GM19025 (cell line): Measurements from ENCODE around the gene COA7.
"Not testable (repeated sequence)": the region's sequence is repeated elsewhere in the genome, so short reads cannot be mapped to it uniquely, and the experiment has no call there.

ENCODE experiments used
- ATAC-seq: cut with Tn5 transposase; IDR thresholded peaks from one replicate; pipeline ENCODE4 v1.9.1; 2021; ENCODE audit warnings: mild to moderate bottlenecking, low read depth, moderate library complexity; ENCODE audit not compliant: unreplicated experiment

COA7 gene

GRCh38 chr1:52706941-52707926, 9.1 kb upstream of the COA7 start:
- ATAC-seq, result no peak

DNA sequence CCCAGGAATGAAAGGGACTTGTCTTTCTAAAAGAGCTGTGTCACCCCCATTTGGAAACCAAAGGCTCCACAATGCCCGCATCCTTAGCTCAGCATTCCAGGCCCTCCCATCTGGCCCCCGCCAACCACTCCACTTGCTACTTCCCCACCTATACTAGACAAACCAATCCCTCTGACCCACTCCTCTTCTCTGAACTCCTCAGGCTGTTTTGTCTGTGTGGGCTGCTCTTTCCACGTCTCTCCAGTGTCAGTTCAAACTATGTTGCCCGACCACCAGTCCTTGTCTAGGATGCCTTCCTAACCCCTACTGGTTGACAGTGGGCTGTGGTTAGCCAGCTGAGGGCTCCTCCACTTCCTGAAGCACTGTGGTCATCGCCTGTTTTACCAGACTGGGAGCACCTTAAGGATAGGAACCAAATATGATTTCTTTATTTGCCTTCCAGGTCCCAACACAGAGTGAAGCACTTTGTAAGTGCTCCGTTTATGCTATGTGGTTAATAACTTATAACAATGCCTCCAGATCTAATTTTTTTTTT, 8.1 kb upstream of the COA7 start:
- no peak for ATAC-seq

GRCh38 chr1:52702886-52703787, 5.0 kb upstream of the COA7 start:
- ATAC-seq, result peak; percentile 86

DNA sequence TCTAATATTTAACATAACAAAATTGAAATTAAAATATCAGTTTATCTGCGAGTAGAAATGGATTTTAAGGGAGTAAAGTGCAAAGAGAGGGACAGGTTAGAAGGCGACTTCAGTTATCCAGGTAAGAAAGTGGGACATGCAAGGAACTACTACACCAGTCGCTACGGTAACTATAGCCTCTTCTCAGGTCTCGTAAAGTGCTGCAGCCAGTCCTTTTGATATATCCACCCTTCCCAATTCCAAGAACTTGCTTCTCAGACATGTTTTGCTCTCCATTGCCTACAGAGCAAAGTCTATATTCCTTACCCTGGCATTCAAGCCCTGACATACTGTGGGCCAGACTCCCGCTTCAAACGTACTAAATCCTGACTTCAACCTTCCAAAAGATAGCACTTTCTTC, 2.5 kb downstream of the COA7 start:
- no peak for ATAC-seq

DNA sequence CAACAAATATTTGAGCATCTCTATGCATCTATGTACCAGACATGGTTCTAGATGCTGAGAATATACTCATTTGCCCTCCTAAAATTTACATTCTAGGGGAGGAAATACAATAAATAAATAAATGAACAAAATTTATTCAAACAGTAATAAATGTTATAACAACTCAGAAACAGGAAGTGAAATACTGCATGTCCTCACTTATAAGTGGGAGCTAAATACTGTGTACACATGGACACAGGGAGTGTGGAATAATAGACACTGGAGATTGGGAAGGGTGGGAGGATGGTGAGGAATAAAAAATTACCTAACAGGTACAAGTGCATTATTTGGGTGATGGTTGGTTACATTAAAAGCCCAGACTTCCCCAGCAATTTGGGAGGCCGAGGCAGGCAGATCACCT, 4.3 kb downstream of the COA7 start:
- ATAC-seq, result no peak

DNA sequence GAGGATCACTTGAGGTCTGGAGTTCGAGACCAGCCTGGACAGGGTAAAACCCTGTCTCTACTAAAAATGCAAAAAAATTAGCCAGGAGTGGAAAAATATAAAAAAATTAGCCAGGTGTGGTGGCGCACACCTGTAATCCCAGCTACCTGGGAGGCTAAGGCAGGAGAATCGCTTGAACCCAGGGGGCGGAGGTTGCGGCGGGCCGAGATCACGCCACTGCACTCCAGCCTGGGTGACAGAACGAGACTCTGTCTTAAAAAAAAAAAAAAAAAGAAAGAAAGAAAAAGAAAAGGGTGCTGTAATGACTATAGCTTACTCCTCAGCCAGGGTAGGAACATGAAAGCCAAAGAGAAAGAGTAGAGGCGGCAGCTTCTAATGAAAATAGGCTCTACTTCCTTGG, 4.8 kb downstream of the COA7 start:
- ATAC-seq, result not testable (repeated sequence)

DNA sequence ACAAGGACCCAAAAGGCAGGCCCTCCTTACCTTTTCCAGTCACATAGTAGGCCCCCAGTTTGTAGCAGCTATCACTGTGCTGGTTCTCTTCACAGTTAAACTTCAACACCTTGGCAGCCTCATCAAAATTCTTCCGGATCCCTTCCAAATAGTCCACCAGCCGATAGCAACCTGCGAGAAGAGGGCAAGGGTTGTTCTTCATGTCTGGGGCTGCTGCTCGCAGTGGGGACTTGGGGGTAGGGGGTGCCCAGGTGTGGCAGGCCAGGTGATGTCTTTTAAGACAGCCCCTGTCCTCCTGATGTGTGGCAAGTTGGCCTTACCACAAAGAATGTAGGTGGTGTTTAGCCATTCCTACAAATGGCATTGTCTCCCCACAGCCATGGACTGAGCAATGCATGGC, 5.5 kb downstream of the COA7 start:
- no peak for ATAC-seq

DNA sequence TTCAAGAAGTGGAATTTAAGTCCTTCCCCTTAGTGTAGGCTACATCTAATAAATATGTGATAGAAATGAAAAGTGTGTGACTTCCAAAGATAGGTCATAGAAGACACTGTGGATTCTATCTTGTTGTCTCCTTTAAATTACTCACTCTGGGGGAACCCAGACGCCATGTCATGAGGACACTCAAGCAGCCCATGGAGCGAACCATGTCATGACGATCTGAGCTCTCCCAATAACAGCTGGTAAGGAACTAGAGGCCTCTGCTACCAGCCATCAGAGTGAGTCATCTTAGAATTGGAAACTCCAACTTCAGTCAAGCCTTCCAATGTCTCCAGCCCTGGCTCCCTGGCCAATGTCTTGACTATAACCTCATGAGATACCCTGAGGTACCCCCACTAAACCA, 6.3 kb downstream of the COA7 start:
- no peak for ATAC-seq

- ATAC-seq, result no peak
These were observed 11.3 kb downstream of the COA7 start for GRCh38 chr1:52686830-52687229.

DNA sequence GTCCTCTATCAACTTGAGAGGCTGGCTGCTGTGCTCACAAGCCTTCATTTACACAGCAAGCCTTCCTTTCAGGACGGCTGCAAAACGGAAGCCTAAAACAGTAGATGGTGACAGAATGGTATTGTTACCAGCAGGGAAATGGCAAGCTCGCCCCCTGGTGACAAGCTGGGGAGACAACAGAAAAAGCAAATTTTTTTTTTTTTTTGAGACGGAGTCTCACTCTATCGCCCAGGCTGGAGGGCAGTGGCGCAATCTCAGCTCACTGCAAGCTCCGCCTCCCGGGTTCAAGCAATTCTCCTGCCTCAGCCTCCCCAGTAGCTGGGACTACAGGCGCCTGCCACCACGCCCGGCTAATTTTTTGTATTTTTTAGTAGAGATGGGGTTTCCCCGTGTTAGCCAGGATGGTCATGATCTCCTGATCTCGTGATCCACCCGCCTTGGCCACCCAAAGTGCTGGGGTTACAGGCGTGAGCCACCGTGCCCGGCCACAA, 11.8 kb downstream of the COA7 start:
- ATAC-seq, result peak; percentile 64

DNA sequence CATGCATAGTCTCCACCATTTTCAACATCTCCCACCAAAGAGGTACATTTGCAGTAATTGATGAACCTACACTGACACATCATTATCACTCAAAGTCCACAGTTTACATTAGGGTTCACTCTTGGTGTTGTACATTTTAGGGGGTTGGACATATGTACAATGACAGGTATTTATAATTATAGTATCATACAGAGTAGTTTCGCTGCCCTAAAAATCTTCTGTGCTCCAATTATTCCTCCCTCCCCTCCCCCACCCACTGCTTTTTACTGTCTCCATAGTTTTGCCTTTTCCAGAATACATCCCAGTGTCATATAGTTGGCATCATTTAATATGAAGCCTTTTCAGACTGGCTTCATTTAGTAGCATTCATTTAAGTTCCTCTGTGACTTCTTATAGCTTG, 13.6 kb downstream of the COA7 start:
- ATAC-seq, result no peak

DNA sequence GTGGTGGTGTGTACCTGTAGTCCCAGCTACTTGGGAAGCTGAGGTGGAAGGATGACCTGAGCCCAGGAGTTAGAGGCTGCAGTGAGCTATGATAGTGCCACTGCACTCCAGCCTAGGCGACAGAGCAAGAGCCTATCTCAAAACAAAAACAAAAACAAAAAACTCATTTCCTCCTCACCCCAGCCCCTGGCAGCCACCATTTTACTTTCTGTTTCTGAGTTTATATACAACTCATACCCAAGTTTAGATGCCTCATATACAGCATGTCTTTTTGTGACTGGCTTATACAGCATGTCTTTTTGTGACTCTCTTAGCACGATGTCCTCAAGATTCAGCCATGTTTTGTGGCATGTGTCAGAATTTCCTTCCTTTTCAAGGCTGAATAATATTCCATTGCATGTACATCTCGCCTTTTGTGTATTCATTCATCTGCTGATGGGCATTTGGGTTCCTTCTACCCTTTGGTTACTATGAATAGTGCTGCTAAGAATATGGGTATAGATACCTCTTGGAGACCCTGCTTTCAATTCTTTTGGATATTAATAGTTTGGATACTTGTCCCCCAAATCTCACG, 14.7 kb downstream of the COA7 start:
- ATAC-seq, result no peak

GRCh38 chr1:52681136-52681535, 17.0 kb downstream of the COA7 start:
- no peak for ATAC-seq

GRCh38 chr1:52680353-52680752, 17.8 kb downstream of the COA7 start:
- ATAC-seq, result no peak

DNA sequence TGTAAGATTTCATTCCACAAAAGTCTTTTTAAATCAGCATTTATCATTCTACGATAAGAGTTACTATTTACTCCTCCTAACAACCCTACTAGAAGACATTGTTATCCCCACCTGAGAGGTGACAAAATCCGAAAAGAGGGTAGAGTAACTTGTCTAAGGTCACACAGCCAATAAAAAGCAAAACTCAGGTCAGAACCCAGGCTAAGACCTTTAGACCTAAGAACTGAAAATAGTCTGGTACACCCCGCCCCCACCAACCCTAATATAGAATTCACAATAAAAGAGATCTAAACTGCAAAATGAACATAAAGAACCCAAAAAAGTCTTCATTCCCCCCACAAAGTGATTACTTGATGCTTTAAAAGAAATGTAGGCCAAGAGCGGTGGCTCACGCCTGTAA, 18.6 kb downstream of the COA7 start:
- ATAC-seq, result no peak

GRCh38 chr1:52679048-52679447, 19.1 kb downstream of the COA7 start:
- ATAC-seq, result no peak

DNA sequence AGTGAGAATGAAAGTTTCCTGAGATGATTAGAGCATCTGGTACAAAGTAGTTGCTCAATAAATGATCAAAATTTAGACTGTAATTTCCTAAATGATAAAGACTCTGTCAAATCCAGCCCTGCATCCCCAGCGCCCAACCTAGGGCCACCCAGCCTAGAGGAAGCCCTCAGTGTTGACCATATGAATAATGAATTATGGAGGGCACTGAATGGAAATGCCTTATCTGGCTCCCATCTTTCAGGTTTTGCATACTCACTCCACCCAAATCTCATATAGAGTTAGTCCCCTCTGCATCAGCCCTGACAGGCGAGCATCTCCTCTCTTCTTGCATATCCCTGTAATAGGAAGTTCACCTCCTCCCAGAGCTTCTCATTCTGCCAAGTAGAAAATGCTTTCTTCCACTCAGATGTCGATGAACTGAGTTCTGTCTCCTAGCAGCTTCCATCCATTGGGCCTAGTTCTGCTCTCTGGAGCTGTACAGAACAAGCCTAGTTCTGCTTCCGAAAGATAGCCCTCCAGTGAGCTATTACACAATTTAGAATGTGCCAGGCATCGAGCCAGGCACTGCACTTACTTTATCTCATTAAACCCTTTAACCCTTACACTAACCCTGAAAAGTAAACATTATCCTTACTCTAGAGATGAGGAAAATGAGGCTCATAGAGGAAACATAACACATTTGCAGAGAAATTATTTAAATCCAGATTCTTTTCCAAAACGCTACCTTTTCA, 20.9 kb downstream of the COA7 start:
- ATAC-seq, result no peak

DNA sequence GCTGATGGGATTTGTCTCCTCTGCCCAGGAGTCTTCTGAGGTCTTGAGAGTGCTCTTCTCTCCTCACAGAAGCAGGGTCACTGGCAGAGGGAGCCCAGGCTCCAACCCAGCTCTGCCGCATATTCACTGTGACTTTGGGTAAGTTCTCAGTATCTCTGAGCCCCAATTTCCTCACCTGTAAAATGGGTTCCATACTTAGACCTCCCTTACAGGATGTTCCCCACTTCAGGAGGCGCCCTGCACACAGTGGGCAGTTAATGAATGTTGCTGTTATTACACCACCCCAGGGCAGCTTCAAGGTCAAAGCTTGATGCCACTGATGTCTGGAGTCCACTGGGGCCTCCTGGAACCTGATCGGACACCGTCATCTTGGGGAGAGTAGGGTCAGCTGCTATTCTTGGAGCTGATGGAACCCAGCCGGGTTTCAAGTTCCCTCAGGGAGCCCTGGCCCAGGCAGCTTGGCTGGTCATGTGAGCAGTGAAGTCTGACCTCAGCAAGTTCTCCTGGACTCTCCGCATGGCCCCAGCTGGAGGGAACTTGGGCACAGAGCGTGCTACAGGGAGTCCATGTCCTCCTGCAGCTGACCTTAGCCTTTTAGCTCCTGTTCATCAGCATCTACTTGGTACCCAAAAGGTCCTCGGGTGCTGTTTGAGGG, 21.8 kb downstream of the COA7 start:
- ATAC-seq, result no peak
